ENCODE data around the gene PRTN3.
A peak's percentile ranks its signal among the peaks of the same experiment; 100 is the strongest.
"Not testable (repeated sequence)": the region's sequence is repeated elsewhere in the genome, so short reads cannot be mapped to it uniquely, and the experiment has no call there.

Gene PRTN3

GRCh38 chr19:815775-816499, 24.9 kb upstream of the PRTN3 start:
- DNase-seq (ENCODE audit: low spot score): no peak

DNA sequence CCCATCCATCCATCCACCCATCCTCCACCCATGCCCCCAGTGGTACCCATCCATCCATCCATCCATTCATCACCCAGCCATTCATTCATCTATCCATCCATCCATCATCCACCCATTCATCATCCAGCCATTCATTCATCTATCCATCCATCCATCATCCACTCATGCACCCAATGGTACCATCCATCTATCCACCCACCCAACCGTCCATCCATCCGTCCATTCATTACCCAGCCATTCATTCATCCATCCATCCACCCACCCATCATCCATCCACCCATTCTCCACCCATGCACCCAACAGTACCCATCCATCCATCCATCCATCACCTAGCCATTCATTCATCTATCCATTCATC, 24.3 kb upstream of the PRTN3 start:
- no peak for DNase-seq (ENCODE audit: low spot score)

DNA sequence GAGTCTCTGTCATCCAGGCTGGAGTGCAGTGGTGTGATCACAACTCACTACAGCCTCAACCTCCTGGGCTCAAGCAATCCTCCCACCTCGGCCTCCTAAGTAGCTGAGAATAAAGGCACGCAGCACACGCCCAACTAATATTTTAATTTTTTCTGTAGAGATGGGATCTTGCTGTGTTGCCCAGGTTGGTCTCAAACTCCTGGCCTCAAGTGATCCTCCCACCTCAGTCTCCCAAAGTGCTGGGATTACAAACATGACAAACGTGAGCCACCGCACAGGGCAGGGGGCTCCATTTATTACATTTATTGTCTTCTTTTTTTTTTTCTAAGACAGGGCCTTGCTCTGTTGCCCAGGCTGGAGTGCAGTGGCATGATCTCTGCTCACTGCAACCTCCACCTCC, 20.6 kb upstream of the PRTN3 start:
- DNase-seq (ENCODE audit: low spot score): not testable (repeated sequence)

DNA sequence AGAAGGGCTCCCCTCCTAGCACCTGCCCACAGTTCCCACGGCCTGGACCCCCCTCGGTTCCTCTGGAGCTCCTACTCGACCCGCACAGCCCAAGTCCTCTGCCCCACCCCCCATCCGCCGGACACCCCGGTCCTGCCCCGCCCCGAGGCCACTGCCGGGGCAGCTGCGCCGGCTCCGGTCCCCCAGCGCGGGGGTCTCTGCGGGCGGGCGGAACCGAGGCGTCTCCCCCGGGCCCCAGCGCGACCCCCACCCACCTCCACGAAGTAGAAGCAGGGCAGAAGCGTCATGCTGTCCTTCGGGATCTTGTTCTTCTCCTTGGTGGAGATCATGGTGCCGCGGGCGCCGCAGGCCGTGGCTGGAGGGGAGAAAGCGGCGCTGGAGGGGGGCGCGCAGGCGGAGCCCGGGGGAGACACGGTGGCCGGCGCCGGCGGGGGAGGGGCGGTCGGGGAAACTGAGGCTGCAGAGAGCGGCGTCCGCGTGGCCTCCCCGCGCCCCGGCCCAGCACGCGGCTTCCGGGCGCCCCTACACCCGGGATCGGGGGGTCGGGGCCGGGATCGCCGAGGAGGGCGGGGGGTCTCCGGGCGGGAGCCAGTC, 19.5 kb upstream of the PRTN3 start:
- peak; percentile 77 for DNase-seq (ENCODE audit: low spot score)

GRCh38 chr19:821825-822503, 18.8 kb upstream of the PRTN3 start, which contains the start of gene PLPPR3:
Gene PLPPR3 (minus strand): TSS chr19:821955. CDS start chr19:821559, 396 bp downstream.
- DNase-seq (ENCODE audit: low spot score): no peak

DNA sequence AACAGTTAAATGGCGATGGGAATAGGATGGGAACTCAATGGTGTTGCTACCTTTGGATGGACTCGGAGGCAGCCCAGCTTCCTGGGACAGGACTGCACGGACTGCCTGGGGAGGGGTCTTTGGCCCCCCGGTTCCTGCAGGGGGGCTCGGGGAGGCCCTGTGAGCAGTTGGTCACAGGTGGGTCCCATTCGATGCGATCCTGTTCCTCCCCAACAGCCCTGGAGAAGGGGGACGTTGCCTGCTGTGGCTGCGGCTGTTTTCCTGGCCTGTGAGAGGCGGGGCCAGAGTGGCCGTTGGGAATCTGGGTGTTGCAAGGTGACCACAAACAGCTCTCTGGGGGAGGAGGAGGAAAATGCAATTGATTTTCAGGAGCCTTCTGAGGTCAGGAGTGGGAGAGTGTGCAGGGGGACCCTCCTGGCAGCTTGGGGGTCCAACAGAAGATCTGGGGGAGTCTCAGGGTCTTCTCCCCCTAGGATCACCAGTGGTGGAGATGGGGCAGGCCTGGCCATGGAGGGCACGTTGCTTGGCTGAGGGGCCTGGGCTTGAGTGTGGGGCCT, 17.2 kb upstream of the PRTN3 start:
- DNase-seq (ENCODE audit: low spot score): peak; percentile 85

- no peak for DNase-seq (ENCODE audit: low spot score)
Measured at GRCh38 chr19:824885-825284, 15.9 kb upstream of the PRTN3 start.

DNA sequence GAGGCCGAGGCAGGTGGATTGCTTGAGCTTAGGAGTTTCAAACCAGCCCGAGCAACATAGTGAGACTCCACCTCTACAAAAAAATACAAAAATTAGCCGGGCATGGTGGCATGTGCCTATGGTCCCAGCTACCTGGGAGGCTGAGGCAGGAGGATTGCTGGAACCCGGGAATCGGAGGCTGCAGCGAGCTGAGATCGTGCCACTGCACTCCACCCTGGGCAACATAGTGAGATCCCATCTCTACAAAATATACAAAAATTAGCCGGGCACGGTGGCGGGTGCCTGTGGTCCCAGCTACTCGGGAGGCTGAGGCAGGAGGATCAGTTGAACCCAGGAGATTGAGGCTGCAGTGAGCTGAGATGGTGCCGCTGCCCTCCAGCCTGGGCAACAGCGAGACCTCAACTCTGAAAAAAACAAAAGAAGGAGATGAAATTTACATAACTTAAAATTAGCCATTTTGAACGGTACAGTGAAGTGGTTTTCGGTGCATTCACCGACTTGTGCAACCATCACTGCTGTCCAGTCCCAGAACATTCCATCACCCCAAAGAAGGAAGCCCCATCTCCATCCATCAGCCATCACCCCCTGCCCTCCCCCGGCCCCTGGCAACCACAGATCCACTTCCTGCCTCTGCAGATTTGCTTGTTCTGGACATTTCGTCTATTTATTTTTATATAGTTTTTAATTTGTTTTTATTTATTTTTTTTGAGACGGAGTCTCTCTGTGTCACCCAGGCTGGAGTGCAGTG, 14.7 kb upstream of the PRTN3 start:
- no peak for DNase-seq (ENCODE audit: low spot score)

DNA sequence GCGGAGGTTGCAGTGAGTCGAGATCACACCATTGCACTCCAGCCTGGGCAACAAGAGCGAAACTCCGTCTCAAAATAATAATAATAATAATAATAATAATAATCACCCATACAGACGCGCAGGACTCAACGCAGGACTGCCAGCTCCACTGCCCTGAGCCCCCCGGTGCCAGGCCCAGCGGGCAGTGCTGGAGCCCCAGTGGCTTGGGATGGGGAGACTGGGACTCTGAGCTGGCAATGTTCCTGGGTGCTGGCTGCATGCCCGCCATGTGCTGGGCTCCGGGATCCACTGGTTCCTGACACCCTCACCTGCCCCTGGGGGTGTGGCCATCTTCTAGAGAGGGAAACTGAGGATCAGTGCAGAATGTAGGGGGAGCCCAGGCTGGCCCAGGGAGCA, 13.5 kb upstream of the PRTN3 start:
- DNase-seq (ENCODE audit: low spot score): no peak

DNA sequence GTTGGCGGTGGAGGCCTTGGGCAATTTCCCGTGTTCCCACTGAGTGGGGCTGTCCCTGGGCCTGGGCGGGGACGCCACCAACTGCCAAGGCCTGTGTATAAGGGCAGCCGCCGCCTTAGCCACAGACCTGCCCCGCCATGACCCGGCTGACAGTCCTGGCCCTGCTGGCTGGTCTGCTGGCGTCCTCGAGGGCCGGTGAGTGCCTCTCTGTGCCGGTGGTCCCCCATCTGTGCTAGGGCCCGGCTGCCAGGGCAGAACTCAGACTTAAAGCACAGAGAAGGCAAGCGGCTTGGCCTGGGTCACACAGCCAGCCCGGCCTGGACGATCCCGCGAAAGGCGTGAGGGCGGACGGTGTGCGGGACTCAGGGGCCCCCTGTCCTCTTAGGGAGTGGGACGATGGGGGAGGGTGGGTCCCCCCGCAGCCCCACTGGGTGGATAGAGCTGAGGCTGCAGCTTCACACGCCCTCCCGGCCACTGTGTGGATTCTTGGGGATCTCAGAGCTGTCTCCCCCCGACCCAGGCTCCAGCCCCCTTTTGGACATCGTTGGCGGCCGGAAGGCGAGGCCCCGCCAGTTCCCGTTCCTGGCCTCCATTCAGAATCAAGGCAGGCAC, 13.0 kb upstream of the PRTN3 start, which contains the start of gene AZU1:
Gene AZU1 (plus strand): TSS at position 128 of the 612 bp plus-strand sequence. CDS start 10 bp downstream, at position 138.
- no peak for DNase-seq (ENCODE audit: low spot score)

DNA sequence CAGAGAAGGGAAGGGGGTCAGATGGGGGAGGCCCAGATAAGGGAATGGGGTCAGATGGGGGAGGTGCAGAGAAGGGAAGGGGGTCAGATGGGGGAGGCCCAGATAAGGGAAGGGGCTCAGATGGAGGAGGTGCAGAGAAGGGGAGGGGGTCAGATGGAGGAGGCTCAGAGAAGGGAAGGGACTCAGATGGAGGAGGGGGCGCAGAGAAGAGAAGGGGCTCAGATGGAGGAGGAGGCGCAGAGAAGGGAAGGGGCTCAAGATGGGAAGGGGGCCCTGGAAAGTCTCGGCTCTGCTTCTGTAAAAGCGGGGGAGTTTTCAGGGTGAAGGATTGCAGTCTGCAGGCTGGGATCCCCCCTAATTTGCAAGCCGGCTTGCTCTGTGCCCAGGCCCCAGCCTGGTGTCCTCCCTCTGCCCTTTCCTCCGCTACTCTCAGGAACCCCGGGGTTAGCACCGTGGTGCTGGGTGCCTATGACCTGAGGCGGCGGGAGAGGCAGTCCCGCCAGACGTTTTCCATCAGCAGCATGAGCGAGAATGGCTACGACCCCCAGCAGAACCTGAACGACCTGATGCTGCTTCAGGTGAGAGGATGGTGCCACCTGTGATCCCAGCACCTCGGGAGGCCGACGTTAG, 11.6 kb upstream of the PRTN3 start:
- DNase-seq (ENCODE audit: low spot score): no peak

GRCh38 chr19:831407-832369, 9.1 kb upstream of the PRTN3 start:
- DNase-seq (ENCODE audit: low spot score): no peak

DNA sequence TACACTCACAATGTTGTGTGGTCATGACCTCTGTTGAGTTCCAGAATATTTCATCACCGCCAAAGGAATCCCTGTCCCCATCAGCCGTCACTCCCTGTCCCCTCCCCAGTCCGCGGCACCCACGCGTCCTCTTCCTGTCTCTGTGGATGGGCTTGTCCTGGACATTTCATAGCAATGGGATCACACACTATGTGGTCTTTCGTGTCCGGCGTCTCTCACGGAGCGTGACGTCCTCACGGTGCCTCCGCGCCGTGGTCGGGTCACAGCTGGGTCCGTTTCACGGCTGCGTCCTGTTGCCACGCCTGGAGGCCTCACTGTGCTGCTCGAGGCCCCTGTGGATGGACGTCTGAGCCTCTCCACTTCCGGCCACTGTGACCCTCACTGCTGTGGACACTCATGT, 6.6 kb upstream of the PRTN3 start:
- DNase-seq (ENCODE audit: low spot score): no peak

DNA sequence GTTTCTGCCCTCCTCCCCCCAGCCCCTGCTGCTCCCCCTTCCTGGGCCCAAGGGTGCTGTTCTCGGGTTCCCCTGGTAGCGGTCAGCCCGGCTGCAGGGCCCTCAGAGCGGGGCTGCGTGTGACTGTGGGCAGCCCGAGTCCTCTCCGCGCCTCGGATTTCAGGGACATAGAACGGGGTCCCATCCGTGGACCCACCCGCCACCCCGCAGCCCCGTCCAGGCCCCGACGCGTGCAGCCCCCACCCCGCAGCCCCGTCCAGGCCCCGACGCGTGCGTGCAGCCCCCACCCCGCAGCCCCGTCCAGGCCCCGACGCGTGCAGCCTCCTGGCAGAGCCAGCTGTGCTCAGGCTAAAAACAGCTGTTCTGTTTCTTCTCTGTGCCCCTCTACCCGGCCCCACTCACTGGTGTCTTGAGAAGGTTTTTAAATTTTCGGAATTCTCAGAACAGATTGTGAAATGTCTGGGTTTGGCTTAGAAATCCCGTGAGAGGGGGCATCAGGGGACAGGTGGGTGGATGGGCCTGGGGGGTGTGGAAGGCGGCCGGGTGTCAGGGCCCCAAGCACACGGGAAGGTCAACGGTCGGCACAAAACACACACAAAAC, 5.5 kb upstream of the PRTN3 start:
- no peak for DNase-seq (ENCODE audit: low spot score)

- not testable (repeated sequence) for DNase-seq (ENCODE audit: low spot score)
Measured at GRCh38 chr19:842802-843179, 2.0 kb downstream of the PRTN3 start.

DNA sequence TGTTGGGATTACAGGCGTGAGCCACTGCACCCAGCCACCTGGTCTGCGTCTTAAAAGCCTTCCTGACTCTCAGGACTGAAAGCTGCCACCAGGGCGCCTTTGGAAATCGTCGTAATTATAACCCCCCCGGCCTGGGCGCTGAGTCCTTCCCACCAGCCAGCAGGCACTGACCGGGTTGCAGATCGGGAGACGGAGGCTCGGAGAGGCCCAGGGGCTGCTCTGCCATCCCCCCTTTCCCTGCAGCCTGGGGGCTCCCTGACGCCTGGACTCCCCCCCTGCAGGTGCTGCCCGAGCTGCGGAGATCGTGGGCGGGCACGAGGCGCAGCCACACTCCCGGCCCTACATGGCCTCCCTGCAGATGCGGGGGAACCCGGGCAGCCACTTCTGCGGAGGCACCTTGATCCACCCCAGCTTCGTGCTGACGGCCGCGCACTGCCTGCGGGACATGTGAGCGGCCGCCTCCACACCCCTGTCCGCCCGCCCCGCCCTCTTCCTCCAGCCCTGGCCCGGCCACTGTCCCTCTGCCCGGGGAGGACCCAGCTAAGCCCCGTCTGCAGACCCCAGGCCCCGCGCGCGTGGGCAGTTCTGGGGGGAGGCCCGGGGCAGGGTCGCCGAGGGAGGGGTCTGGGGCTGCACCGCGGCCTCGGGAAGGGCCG, 2.5 kb downstream of the PRTN3 start:
- DNase-seq (ENCODE audit: low spot score): no peak

DNA sequence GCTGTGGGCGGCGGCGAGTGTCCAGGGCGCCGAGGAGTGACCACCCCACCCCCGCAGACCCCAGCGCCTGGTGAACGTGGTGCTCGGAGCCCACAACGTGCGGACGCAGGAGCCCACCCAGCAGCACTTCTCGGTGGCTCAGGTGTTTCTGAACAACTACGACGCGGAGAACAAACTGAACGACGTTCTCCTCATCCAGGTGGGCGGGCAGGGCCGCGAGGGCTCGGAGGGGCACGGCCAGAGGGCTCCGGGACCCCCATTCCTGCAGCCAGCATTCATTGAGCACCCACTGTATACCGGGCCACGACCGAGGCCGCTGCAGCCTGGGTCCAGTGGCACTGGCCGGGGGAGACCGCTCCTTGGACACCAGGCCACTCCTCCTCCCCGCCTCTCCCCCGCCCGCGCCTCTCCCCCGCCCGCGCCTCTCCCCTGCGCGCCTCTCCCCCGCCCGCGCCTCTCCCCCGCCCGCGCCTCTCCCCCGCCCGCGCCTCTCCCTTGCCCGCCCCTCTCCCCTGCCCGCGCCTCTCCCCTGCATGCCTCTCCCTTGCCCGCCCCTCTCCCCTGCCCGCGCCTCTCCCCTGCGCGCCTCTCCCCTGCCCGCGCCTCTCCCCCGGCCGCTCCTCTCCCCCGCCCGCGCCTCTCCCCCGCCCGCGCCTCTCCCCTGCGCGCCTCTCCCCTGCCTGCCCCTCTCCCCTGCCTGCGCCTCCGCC, 3.2 kb downstream of the PRTN3 start:
- no peak for DNase-seq (ENCODE audit: low spot score)

DNA sequence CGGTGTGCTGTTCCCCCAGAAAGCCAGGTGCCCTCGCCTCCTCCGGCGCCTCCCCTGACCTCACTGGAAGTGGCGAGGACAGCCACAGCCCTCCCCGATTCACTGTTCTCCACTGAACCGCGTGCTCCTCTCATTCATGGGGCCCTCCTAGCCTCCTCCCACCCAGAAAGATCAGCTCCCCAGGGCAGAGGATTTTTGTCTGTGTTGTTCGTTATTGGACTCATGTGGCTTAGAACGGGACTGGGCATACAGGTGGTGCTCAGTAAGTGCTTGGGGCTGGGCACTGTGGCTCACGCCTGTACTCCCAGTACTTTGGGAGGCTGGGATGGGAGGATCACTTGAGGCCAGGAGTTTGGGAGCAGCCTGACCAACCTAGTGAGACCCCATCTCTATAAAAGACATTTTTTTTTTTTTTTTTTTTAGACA, 3.8 kb downstream of the PRTN3 start:
- no peak for DNase-seq (ENCODE audit: low spot score)

Measured in HuH-7.5 (cell line).